AG04450 (cell line): ENCODE measurements around the gene FOXP2. TPM values are rescaled to one million over a fixed set of nuclear protein-coding genes. Genes with fewer than 3 reads are reported as not detected.
A peak's percentile ranks its signal among the peaks of the same experiment; 100 is the strongest.

Experiments used
- CTCF ChIA-PET: fragments of 300-600, 350-600 bp; formaldehyde crosslinking; extraction: SDS; loops from one replicate; lab custom pipeline; 2022; ENCODE audit warnings: antibody characterized with exemption, inconsistent platforms; lab: Charles Lee
- POLR2A ChIA-PET: fragments of 350-600 bp; formaldehyde crosslinking; extraction: SDS; loops from one replicate; lab custom pipeline; 2021; ENCODE audit warnings: antibody characterized with exemption, inconsistent platforms; lab: Yijun Ruan, JAX
- DNase-seq: peaks from one replicate; pipeline ENCODE4 v3.0.0-alpha.2; 2011; ENCODE audit warnings: low read depth, low spot score
- H3K27ac ChIP-seq: one replicate; pipeline ENCODE4 v1.5.1; 2012; ENCODE audit warnings: low read depth, low read length, control low read depth
- H3K27me3 ChIP-seq: one replicate; pipeline ENCODE4 v1.6.0; 2012; ENCODE audit warnings: low read length; ENCODE audit not compliant: control insufficient read depth, insufficient read depth
- H3K4me3 ChIP-seq: 2 replicates; pipeline ENCODE4 v1.5.1; 2011; ENCODE audit warnings: mild to moderate bottlenecking, low read depth, low read length, control low read depth
- H3K9me3 ChIP-seq: 2 replicates; pipeline ENCODE4 v1.5.1; 2012; ENCODE audit warnings: low read length; ENCODE audit not compliant: control insufficient read depth, insufficient read depth
- CTCF ChIP-seq: IDR thresholded peaks from 2 replicates; pipeline ENCODE4 v1.5.1; 2011; ENCODE audit warnings: low read depth, low read length, control low read depth, inconsistent platforms
- polyA plus RNA-seq: library from polyadenylated mRNA; depleted of rRNA; stranded (reverse); fragments of >200 nt; gene quantifications from 2 replicates; pipeline ENCODE4 v1.2.3, GENCODE V29; 2011

FOXP2 gene
- polyA plus RNA-seq, 1 experiment, result 2.8 TPM

DNA sequence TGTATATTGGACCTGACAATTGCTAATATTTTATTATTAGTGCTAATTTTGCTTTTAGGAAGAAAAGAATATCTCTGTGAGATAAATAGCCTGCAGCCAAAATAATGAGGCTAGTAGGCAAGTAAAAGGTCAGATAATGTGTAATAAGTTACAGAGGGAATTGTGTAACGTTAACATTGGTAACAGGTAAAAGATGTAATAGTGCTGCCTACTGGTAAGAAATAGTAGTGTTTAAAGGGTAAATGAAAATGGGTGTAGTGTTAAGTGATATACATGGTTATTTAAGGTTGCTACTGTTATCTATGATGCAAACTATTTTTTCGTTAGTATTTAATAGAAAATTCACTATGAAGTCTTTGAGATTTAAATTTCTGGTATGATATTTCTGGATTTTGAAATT lies 9.2 kb upstream of the FOXP2 start:
- Histone ChIP-seq H3K9me3 (no peaks in the 10 kb centered on the region), H3K4me3 (no peak overlapping the region), H3K27ac (no peak overlapping the region), H3K27me3 (no peaks in the 10 kb centered on the region)
- no peak for DNase-seq
- ChIA-PET CTCF (no interaction called here), POLR2A (no interaction called here)
- TF ChIP-seq CTCF, result peak; percentile 50

- TF ChIP-seq CTCF, result no peak
- POLR2A ChIA-PET, result no interaction called here
- Histone ChIP-seq H3K9me3 (no peaks in the 10 kb centered on the region), H3K4me3 (no peak overlapping the region), H3K27me3 (no peaks in the 10 kb centered on the region), H3K27ac (no peak overlapping the region)
- CTCF ChIA-PET, result no interaction called here
- no peak for DNase-seq
These were observed 4.9 kb upstream of the FOXP2 start for GRCh38 chr7:114409750-114410149.

- no peak for TF ChIP-seq CTCF
These were observed 2.1 kb upstream of the FOXP2 start for GRCh38 chr7:114412548-114412947.

GRCh38 chr7:114413761-114414155 lies 857 bp upstream of the FOXP2 start:
- H3K4me3 ChIP-seq, result no peak overlapping the region
- H3K27ac ChIP-seq, result no peak overlapping the region
- CTCF ChIA-PET, result interaction anchor here (0.6 to 3.7 kb wide), 5 partner anchors 9 to 1609 kb away, joined by 3 to 38 read pairs (median 6); no protein-coding TSS in a partner anchor
- no peak for DNase-seq
- POLR2A ChIA-PET, result no interaction called here
- TF ChIP-seq CTCF, result no peak
- no peaks in the 10 kb centered on the region for H3K9me3 ChIP-seq
- no peaks in the 10 kb centered on the region for H3K27me3 ChIP-seq

More at GRCh38 chr7:114412548-114412947, 2.1 kb upstream of the FOXP2 start:
- Histone ChIP-seq H3K9me3 (no peaks in the 10 kb centered on the region), H3K27ac (no peak overlapping the region), H3K27me3 (no peaks in the 10 kb centered on the region), H3K4me3 (no peak overlapping the region)
- CTCF ChIA-PET, result no interaction called here
- no peak for DNase-seq
- POLR2A ChIA-PET, result no interaction called here

DNA sequence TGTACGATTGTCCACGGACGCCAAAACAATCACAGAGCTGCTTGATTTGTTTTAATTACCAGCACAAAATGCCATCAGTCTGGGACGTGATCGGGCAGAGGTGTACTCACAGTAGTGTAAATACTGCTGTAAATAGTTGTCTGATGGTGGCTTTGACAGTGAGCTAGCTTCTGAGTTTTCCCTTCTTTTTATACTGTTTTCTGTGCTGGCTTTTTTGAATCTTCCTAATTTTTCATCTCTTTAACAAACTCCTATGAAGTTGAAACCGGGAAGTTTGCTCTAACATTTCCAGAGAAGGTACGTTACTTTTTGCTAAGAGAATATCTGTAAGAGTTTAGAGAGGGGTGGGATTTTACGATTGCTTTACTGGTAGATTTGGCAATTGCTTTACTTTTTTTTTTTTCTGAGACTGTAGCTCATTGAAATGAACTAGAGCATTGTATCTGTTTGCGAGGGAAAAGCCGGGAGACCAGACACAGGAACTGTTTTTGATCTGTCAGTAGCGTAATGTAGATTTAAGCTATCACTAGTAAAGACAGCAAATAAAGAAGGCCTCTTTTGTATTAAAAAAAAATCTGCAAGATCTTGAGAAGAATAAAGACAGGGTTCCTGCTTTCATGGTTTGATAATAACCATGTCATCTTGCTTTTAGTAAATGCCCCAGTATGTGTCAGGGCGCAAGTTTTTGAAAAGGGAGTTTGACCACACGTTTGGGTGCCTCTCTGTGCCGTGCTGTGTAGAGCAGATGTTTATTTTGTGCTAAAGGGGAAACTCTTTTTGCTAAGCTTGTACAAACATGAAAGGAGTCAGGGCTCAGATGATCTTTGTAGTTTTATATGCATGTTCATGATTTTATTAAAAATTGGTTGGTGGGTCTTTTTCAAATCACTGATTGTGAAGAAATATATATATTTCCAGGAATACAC lies 712 bp downstream of the FOXP2 start:
- TF ChIP-seq CTCF, result no peak
- CTCF ChIA-PET, result interaction anchor here (0.6 to 3.7 kb wide), 11 partner anchors 10 to 1562 kb away, joined by 3 to 38 read pairs (median 3); no protein-coding TSS in a partner anchor
- no peak for DNase-seq
- Histone ChIP-seq H3K9me3 (no peaks in the 10 kb centered on the region), H3K27me3 (no peaks in the 10 kb centered on the region), H3K27ac (no peak overlapping the region), H3K4me3 (peak overlapping the region; percentile 46)
- POLR2A ChIA-PET, result no interaction called here
